Liver (tissue), 3 donors: Measurements from ENCODE around the gene CUTA.

Experiments used
- CTCF ChIP-seq: fragments of 150-350 bp; IDR thresholded peaks from 2 replicates; pipeline ENCODE4 v1.5.1; 2017; ENCODE audit warnings: improper control_type of control experiment, low read depth, low read length; ENCODE audit not compliant: missing input control
- GABPA ChIP-seq, 2 donors: IDR thresholded peaks in 1 of 2; conservative IDR thresholded peaks in 1 of 2; 2 replicates each; pipeline ENCODE4 v1.6.1; 2016; ENCODE audit warnings: antibody characterized with exemption in 2 of 2, mild to moderate bottlenecking in 1 of 2, moderate library complexity in 1 of 2
- donor health status: healthy.
- donor health status: healthy.

- TF ChIP-seq GABPA (IDR thresholded peaks at IDR 0.05 in 1 of 2, conservative IDR thresholded peaks at IDR 0.05 in 1 of 2) (no peak), CTCF (no peak)
Observed at GRCh38 chr6:33433544-33434191, 15.8 kb upstream of the CUTA start.
